Panc1 (cell line): Measurements from ENCODE around the gene ERBB2. TPM values are rescaled to one million over a fixed set of nuclear protein-coding genes. Genes with fewer than 3 reads are reported as not detected.
"Not testable (repeated sequence)": the region's sequence is repeated elsewhere in the genome, so short reads cannot be mapped to it uniquely, and the experiment has no call there.

Source experiments
- ATAC-seq: fragments of 200-7000 bp; cut with Tn5 transposase; 2 replicates; pipeline ENCODE4 v1.9.1; 2020; ENCODE audit warnings: mild to moderate bottlenecking, moderate library complexity
- BruUV-seq: library from RNA; stranded (reverse); fragments of 400-500 nt; replicated peaks from 2 replicates; lab custom pipeline; 2021; lab: Mats Ljungman, UMichigan
- CTCF ChIA-PET: fragments of 300-600 bp; sonication (Branson Sonifier 250); formaldehyde crosslinking; loops from one replicate; lab custom pipeline; 2022; ENCODE audit warnings: antibody characterized with exemption; lab: Charles Lee
- POLR2A ChIA-PET: fragments of 300-600 bp; sonication (Branson Sonifier 250); formaldehyde crosslinking; loops from one replicate; lab custom pipeline; 2022; ENCODE audit warnings: antibody characterized with exemption; lab: Charles Lee
- DNase-seq: peaks from one replicate; pipeline ENCODE4 v3.0.0-alpha.2; 2010; ENCODE audit warnings: low read depth, low spot score
- H3K27ac ChIP-seq: 2 replicates; pipeline ENCODE4 v1.5.1; 2011; ENCODE audit warnings: mild to moderate bottlenecking, low read length, inconsistent platforms
- H3K27me3 ChIP-seq: fragments of 200-500 bp; sonication (Bioruptor generic); 2 replicates; pipeline ENCODE4 v1.6.0; 2014; ENCODE audit warnings: low read length, inconsistent platforms; ENCODE audit not compliant: control insufficient read depth, insufficient read depth
- H3K36me3 ChIP-seq: fragments of 200-500 bp; sonication (Bioruptor generic); 2 replicates; pipeline ENCODE4 v1.5.1; 2014; ENCODE audit warnings: inconsistent platforms, mild to moderate bottlenecking, low read length, moderate library complexity; ENCODE audit not compliant: control insufficient read depth, insufficient read depth
- H3K4me1 ChIP-seq: 2 replicates; pipeline ENCODE4 v1.5.1; 2011; ENCODE audit warnings: inconsistent platforms, mild to moderate bottlenecking, low read length, moderate library complexity; ENCODE audit not compliant: control insufficient read depth, insufficient read depth
- H3K4me3 ChIP-seq, 2 experiments: 2 replicates each; pipeline ENCODE4 v1.5.1; 2011 to 2012; ENCODE audit warnings: low read depth in 2 of 2, low read length in 2 of 2, mild to moderate bottlenecking in 2 of 2, inconsistent platforms in 1 of 2, moderate library complexity in 1 of 2
- H3K9me3 ChIP-seq: fragments of 200-500 bp; sonication (Bioruptor generic); 2 replicates; pipeline ENCODE4 v1.5.1; 2014; ENCODE audit warnings: low read depth, mild to moderate bottlenecking, inconsistent platforms, low read length, moderate library complexity; ENCODE audit not compliant: control insufficient read depth, insufficient read depth
- CTCF ChIP-seq: fragments of 450-650 bp; IDR thresholded peaks from 2 replicates; pipeline ENCODE4 v1.5.1; 2017; ENCODE audit warnings: mild to moderate bottlenecking
- POLR2AphosphoS5 ChIP-seq: IDR thresholded peaks from 2 replicates; pipeline ENCODE4 v1.6.1; 2012; ENCODE audit warnings: mild to moderate bottlenecking, low read depth, low read length, moderate library complexity
- REST ChIP-seq, 2 experiments: IDR thresholded peaks; 2 replicates each; pipeline ENCODE4 v1.6.1; 2011 to 2012; ENCODE audit warnings: low read depth in 2 of 2, control low read depth in 1 of 2, low read length in 1 of 2, mild to moderate bottlenecking in 1 of 2, moderate library complexity in 1 of 2; ENCODE audit not compliant: insufficient read depth in 1 of 2
- SIN3A ChIP-seq: IDR thresholded peaks from 2 replicates; pipeline ENCODE4 v1.6.1; 2012; ENCODE audit warnings: low read depth, mild to moderate bottlenecking, low read length, moderate library complexity, borderline replicate concordance; ENCODE audit not compliant: insufficient read depth
- TCF7L2 ChIP-seq: IDR thresholded peaks from 2 replicates; pipeline ENCODE4 v1.6.1; 2011; ENCODE audit warnings: mild to moderate bottlenecking, low read depth, low read length, inconsistent platforms
- in situ Hi-C: cut with HindIII; loops from 2 replicates; pipeline ENCODE4 v1.10.0; 2016; ENCODE audit warnings: low sequenced_read_pairs, low pct_unique_long_range_greater_than_20kb
- intact Hi-C: fragments of 100-400 bp; cut with micrococcal nuclease; formaldehyde crosslinking; loops from one replicate; pipeline ENCODE4 v1.10.0; 2022; ENCODE audit not compliant: unreplicated experiment
- total RNA-seq: library from RNA; stranded (reverse); gene quantifications from one replicate; pipeline ENCODE4 v1.2.1, GENCODE V29; 2021; ENCODE audit not compliant: unreplicated experiment

The ERBB2 gene
- total RNA-seq, 1 experiment from 2014 or later = 68.6 TPM

GRCh38 chr17:39709998-39710964, 10.4 kb downstream of the ERBB2 start:
- in situ Hi-C loops = no loop called here
- DNase-seq = no peak
- Histone ChIP-seq H3K4me3 (no peak overlapping the region), H3K27ac (no peak overlapping the region), H3K9me3 (no peaks in the 10 kb centered on the region), H3K36me3 (no peaks in the 10 kb centered on the region), H3K4me1 (peaks cover 5% of the 10 kb centered on the region; the same call in 1 of the 2 replicates), H3K27me3 (no peaks in the 10 kb centered on the region)
- no TSS peak for BruUV-seq
- TF ChIP-seq TCF7L2 (no peak), CTCF (no peak), REST (IDR thresholded peaks at IDR 0.05; ENCODE audit: insufficient read depth in 1 of 2, low read depth in 2 of 2, low read length in 1 of 2) (no peak)
- intact Hi-C loops = no loop called here
- ChIA-PET POLR2A (no interaction called here), CTCF (no interaction called here)
- ATAC-seq = no peak

- H3K27me3 ChIP-seq, H3K36me3 ChIP-seq, DNase-seq, ATAC-seq, in situ Hi-C loops, H3K9me3 ChIP-seq, BruUV-seq, POLR2A ChIA-PET, H3K27ac ChIP-seq, intact Hi-C loops, H3K4me1 ChIP-seq, H3K4me3 ChIP-seq: not testable (repeated sequence)
- CTCF ChIA-PET = interaction anchor here (0.5 kb wide), 1 partner anchor 19 kb away, joined by 4 read pairs; no protein-coding TSS in a partner anchor
Measured at GRCh38 chr17:39711071-39711470, 11.2 kb downstream of the ERBB2 start.

DNA sequence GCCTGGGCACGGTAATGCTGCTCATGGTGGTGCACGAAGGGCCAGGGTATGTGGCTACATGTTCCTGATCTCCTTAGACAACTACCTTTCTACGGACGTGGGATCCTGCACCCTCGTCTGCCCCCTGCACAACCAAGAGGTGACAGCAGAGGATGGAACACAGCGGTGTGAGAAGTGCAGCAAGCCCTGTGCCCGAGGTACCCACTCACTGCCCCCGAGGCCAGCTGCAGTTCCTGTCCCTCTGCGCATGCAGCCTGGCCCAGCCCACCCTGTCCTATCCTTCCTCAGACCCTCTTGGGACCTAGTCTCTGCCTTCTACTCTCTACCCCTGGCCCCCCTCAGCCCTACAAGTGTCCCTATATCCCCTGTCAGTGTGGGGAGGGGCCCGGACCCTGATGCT, 12.0 kb downstream of the ERBB2 start:
- Histone ChIP-seq H3K27ac (no peak overlapping the region), H3K4me1 (no peaks in the 10 kb centered on the region), H3K4me3 (no peak overlapping the region), H3K9me3 (no peaks in the 10 kb centered on the region), H3K36me3 (no peaks in the 10 kb centered on the region), H3K27me3 (no peaks in the 10 kb centered on the region)
- ChIA-PET CTCF (no interaction called here), POLR2A (no interaction called here)
- TF ChIP-seq SIN3A (no peak), CTCF (no peak), TCF7L2 (no peak), REST (IDR thresholded peaks at IDR 0.05; ENCODE audit: insufficient read depth in 1 of 2, low read depth in 2 of 2, low read length in 1 of 2) (no peak), POLR2AphosphoS5 (no peak)
- in situ Hi-C loops = no loop called here
- ATAC-seq (no peak), DNase-seq (no peak)
- BruUV-seq = no TSS peak
- intact Hi-C loops = no loop called here
